SH-SY5Y (cell line): ENCODE data around the gene GPR101.

Source experiments
- GATA2 ChIP-seq: IDR thresholded peaks from 2 replicates; pipeline ENCODE4 v1.6.1; 2011; ENCODE audit warnings: mild to moderate bottlenecking, low read depth, low read length
- GATA3 ChIP-seq: IDR thresholded peaks from 2 replicates; pipeline ENCODE4 v1.6.1; 2011; ENCODE audit warnings: low read depth, mild to moderate bottlenecking, low read length, moderate library complexity

The GPR101 gene, protein sequence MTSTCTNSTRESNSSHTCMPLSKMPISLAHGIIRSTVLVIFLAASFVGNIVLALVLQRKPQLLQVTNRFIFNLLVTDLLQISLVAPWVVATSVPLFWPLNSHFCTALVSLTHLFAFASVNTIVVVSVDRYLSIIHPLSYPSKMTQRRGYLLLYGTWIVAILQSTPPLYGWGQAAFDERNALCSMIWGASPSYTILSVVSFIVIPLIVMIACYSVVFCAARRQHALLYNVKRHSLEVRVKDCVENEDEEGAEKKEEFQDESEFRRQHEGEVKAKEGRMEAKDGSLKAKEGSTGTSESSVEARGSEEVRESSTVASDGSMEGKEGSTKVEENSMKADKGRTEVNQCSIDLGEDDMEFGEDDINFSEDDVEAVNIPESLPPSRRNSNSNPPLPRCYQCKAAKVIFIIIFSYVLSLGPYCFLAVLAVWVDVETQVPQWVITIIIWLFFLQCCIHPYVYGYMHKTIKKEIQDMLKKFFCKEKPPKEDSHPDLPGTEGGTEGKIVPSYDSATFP

DNA sequence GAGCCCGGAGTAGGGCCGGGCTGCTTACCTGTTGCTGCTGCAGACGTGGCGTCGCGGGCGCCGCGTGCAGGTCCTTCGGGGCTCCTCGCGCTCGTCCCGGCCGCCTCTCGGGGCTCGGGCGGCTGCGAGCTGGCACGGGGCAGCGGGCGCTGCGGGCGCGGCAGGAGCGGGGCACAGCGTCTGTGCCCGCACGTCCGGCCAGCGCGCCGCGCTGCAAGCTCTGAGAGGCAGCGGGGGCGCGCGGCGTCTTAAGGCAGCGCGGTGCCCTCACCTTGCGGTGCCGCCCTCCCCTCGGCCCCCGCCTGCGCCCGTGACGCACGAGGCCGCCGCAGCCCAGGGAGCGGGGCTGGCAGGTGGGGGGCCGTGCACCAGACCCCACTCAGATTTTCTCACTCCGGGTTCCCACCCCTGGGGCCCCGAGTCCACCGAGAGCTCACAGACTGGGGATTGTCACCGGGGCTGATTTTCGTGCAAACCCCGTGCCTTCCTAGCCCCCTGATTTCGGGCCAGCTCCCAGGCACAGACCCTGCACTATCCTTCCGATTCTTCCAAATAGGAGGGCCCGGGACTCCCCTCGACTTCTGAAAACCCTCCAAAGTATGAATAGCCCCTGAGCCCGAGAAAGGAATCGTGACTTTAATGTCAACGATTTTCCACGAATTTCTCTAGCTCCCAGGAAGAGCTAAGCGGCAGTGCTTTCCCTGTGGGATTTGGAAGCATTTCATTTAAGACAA lies at the start of gene GPR101:
GPR101 (minus strand) TSS at position 222 of the 734 bp plus-strand sequence. CDS start 2,321 bp downstream, outside the sequence.
- TF ChIP-seq GATA3 (no peak), GATA2 (no peak)

- TF ChIP-seq GATA3 (no peak), GATA2 (no peak)
These were observed 47.4 kb upstream of the GPR101 start for GRCh38 chrX:137081239-137081638.

DNA sequence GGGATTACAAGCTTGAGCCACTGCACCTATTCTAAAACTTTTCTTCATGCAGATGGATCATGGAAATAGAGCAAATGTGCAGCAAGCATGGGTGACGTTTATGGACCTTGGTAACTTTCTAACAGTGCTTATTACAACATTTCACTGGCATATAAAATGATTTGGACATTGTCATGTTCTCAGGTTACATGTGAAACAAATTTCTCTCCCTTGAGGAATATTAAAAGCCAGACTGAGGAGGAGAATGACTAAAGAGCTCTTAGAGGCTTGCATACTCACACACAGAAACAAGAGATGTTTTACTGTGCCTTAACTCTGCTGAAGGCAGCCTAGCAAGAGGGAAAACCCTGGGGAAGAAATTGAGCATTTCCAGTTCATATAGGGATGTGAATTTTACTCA lies 38.6 kb upstream of the GPR101 start:
- TF ChIP-seq GATA2 (no peak), GATA3 (no peak)

- TF ChIP-seq GATA2 (no peak), GATA3 (no peak)
These were observed 37.8 kb upstream of the GPR101 start for GRCh38 chrX:137071596-137071995.

DNA sequence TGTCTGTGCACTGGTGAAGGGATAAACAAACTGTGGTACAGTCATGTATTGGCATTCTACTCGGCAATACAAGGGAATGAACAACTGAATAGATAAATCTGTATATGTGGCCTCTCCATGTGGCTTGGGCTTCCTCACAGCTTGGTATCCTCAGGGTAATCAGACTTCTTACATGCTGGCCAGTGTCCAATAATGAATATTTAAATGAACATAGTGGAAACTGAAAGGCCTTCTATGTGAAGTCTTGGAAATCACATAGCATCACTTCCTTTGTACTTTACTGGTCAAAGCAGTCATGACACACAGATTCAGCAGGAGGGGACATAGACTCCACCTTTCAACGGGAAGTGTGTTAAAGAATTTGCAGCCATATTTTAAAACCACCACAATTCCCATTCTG lies 33.4 kb upstream of the GPR101 start:
- no peak for TF ChIP-seq GATA2
- no peak for TF ChIP-seq GATA3

GRCh38 chrX:137062915-137063617 lies 29.3 kb upstream of the GPR101 start:
- TF ChIP-seq GATA2 (no peak), GATA3 (no peak)

GRCh38 chrX:137058339-137059127 lies 24.7 kb upstream of the GPR101 start:
- TF ChIP-seq GATA3 (no peak), GATA2 (no peak)

DNA sequence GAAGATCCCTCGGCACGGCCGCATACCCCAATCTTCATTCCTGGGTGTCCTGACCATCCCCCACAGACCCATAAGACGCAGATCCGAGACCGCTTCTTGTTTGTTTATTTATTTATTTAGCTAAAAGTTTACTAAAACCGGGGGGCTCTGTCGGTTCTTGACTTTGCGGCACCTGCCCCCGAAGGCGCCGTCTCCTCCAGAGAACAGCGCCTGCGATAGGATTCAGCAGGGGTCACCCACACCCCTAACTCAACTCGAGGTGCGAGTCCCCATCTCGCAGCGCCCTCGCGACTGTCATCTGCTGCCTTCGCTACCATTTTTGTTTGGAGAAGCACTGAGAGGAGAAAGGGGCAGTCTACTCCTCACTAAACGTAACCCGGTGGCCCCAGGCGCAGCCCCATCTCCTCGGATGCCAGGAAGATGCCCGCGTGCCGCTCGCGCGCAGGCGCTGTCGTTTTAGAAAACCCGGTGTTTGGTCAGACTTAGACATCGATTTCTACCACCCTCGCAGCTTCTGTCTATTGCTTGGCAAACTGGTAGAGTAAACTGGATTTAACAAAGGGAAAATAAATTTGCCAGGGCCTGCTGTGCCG lies 18.9 kb upstream of the GPR101 start:
- no peak for TF ChIP-seq GATA3
- no peak for TF ChIP-seq GATA2

DNA sequence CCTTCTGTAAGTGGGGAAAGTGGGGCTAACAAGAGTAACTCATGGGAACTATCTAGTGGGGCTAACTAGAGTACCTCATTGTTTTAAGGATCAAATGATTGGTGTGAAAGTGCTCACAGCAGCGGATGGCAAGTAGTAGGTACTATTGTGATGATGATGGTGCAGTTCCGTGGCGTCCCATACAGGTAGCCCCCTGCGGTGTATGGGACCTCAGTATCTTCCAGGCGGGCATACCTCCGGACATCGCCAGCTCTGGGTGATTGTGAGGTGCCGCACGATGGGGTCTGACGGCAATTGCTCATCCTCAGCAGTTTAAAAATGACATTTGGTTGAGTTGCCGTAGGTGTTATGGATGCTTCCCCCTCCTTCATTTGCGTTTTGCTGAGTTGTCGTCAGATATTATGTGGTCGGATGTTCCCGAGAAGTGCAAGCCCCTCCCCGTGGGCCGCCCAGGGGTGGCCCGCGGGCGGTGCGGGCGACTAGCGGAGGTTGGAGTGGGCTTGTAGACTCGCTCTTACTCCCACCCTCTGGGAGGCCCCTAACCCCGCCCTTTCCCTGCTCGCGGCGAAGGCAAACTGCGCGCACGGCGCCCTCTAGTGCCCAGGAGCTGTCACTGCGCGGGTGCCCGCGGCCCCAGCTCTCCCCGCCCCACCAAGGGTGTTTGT lies 18.3 kb upstream of the GPR101 start:
- TF ChIP-seq GATA3 (no peak), GATA2 (no peak)

- TF ChIP-seq GATA3 (no peak), GATA2 (no peak)
These were observed 11.1 kb upstream of the GPR101 start for GRCh38 chrX:137044893-137045292.

DNA sequence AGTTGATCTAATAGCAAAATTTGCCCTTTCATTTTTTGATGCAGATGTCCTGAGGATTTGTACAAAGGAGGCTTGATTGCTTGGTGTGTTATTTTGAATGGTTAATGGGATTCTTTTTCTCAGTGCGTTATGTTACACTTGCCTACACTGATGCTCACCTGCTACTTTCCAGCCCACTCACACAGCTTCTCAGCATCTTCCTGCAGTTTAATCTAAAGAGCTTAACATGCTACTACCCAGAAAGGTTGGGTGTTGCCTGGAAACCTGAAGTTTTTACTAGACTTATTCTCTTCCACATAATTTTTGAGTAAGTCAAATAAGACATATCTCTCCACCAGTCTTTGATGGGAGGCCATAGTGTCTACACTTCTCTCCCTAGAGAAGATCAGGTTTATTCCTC lies 9.9 kb upstream of the GPR101 start:
- TF ChIP-seq GATA3 (no peak), GATA2 (no peak)

GRCh38 chrX:137041329-137041728 lies 7.5 kb upstream of the GPR101 start:
- TF ChIP-seq GATA3: no peak
- TF ChIP-seq GATA2: no peak

DNA sequence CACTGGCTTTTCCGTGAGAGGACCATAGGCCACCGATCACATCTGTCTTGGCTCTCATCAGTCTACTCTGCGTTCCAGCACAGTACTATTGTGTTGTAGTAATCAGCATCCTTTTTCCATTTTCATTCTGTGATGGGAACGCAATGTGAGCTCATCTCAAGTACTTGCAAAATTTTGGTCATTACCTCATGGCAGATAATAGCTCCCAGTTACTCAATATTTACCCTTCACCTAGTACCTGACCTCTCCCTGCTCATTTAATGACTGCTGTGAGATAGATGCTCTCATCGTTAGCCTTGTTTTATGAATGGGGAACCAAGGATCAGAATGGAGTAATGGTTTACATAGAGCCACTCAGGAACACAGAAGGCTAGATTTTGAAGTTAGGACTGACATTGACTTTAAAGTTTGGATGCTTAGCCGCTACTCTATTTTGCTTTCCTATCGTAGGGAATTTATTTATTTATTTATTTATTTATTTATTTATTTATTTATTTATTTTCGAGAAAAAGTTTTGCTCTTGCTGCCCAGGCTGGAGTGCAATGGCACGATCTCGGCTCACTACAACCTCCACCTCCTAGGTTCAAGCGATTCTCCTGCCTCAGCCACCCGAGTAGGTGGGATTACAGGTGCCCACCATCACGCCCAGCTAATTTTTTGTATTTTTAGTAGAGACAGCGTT lies 6.5 kb upstream of the GPR101 start:
- TF ChIP-seq GATA3: no peak
- no peak for TF ChIP-seq GATA2
